B cell (primary cell): ENCODE data around the gene MUC21. TPM values are rescaled to one million over a fixed set of nuclear protein-coding genes. Genes with fewer than 3 reads are reported as not detected.

Experiments
- ATAC-seq: fragments of 200-7000 bp; cut with Tn5 transposase; one replicate; pipeline ENCODE4 v1.10.0; 2021; ENCODE audit warnings: low read depth, mild to moderate bottlenecking, moderate number of reproducible peaks, moderate library complexity
- CTCF ChIA-PET: fragments of 350-600 bp; sonication (Branson Sonifier 250); formaldehyde crosslinking; loops from one replicate; lab custom pipeline; 2021; ENCODE audit warnings: antibody characterized with exemption, inconsistent platforms; lab: Charles Lee
- POLR2A ChIA-PET: fragments of 350-600 bp; sonication (Branson Sonifier 250); formaldehyde crosslinking; loops from one replicate; lab custom pipeline; 2021; ENCODE audit warnings: antibody characterized with exemption; lab: Charles Lee
- DNase-seq: peaks from one replicate; pipeline ENCODE4 v3.0.0; 2013
- H2AFZ ChIP-seq: 2 replicates; pipeline ENCODE4 v1.6.1; 2012; ENCODE audit warnings: mild to moderate bottlenecking, low read depth, low read length; ENCODE audit not compliant: insufficient read depth, poor library complexity, severe bottlenecking
- H3K27ac ChIP-seq, 2 donors: 1 replicate in 1 of 2; 2 replicates in 1 of 2; pipeline ENCODE4 v1.5.1; 2012 to 2013; ENCODE audit warnings: low read length in 2 of 2, mild to moderate bottlenecking in 2 of 2, moderate library complexity in 1 of 2
- H3K27me3 ChIP-seq, 4 experiments: fragments of 200-600 bp in 1 of 4; sonication (generic) in 1 of 4; replicated peaks in 1 of 4; 1 replicate in 2 of 4; 2 replicates in 2 of 4; pipeline versions ENCODE4 v1.6.1 to v1.7.0; 2013 to 2016; ENCODE audit warnings: low read length in 3 of 4, mild to moderate bottlenecking in 2 of 4, mixed read lengths in 1 of 4, moderate library complexity in 1 of 4; ENCODE audit not compliant: insufficient read depth in 4 of 4, control insufficient read depth in 3 of 4; ENCODE audit errors: control extremely low read depth in 1 of 4
- H3K36me3 ChIP-seq, 2 experiments: replicated peaks in 1 of 2; 1 replicate in 1 of 2; 2 replicates in 1 of 2; pipeline versions ENCODE4 v1.6.1 to v1.7.1; 2013; ENCODE audit warnings: low read length in 1 of 2; ENCODE audit not compliant: insufficient read depth in 2 of 2, control insufficient read depth in 1 of 2; ENCODE audit errors: control extremely low read depth in 1 of 2, extremely low read depth in 1 of 2
- H3K4me1 ChIP-seq, 2 donors: fragments of 200-600 bp in 1 of 2; sonication (generic) in 1 of 2; 1 replicate in 1 of 2; 2 replicates in 1 of 2; pipeline versions ENCODE4 v1.5.1 to v1.6.1; 2013 to 2017; ENCODE audit warnings: low read length in 2 of 2; ENCODE audit not compliant: control insufficient read depth in 2 of 2, insufficient read depth in 2 of 2
- H3K4me2 ChIP-seq: replicated peaks from 2 replicates; pipeline ENCODE3; 2012; ENCODE audit warnings: mild to moderate bottlenecking, low read depth, low read length; ENCODE audit not compliant: poor library complexity, severe bottlenecking
- H3K4me3 ChIP-seq, 5 experiments: fragments of 200-600 bp in 1 of 5; sonication (generic) in 1 of 5; 1 replicate in 3 of 5; 2 replicates in 2 of 5; pipeline versions ENCODE4 v1.5.1 to v1.7.0; 2011 to 2016; ENCODE audit warnings: low read length in 4 of 5, mild to moderate bottlenecking in 4 of 5, low read depth in 2 of 5, control low read depth in 1 of 5, moderate library complexity in 1 of 5; ENCODE audit not compliant: insufficient read depth in 1 of 5; ENCODE audit errors: control extremely low read depth in 1 of 5, extremely low read depth in 1 of 5
- H3K79me2 ChIP-seq: fragments of 200-600 bp; sonication (generic); one replicate; pipeline ENCODE4 v1.6.0; 2016; ENCODE audit warnings: low read length; ENCODE audit not compliant: control insufficient read depth, insufficient read depth
- H3K9ac ChIP-seq: fragments of 200-600 bp; sonication (generic); 2 replicates; pipeline ENCODE4 v1.6.1; 2017; ENCODE audit warnings: mild to moderate bottlenecking, low read length, moderate library complexity
- H3K9me3 ChIP-seq, 3 donors: one replicate each; pipeline versions ENCODE4 v1.6.1 to v1.7.1; 2013; ENCODE audit warnings: low read length in 2 of 3; ENCODE audit not compliant: control insufficient read depth in 2 of 3, insufficient read depth in 1 of 3; ENCODE audit errors: control extremely low read depth in 1 of 3
- H4K20me1 ChIP-seq: 2 replicates; pipeline ENCODE4 v1.6.0; 2012; ENCODE audit warnings: mild to moderate bottlenecking, low read length; ENCODE audit not compliant: insufficient read depth, control insufficient read depth, poor library complexity, severe bottlenecking
- H3K27ac Mint-ChIP-seq: one replicate; pipeline ENCODE4 v1.8.0; 2021; ENCODE audit warnings: mixed read lengths
- H3K27me3 Mint-ChIP-seq: one replicate; pipeline ENCODE4 v1.8.0; 2021; ENCODE audit warnings: mixed read lengths
- H3K4me1 Mint-ChIP-seq: one replicate; pipeline ENCODE4 v1.8.0; 2021; ENCODE audit warnings: mixed read lengths
- H3K4me3 Mint-ChIP-seq: one replicate; pipeline ENCODE4 v1.8.0; 2021; ENCODE audit warnings: mixed read lengths
- H3K9me3 Mint-ChIP-seq: one replicate; pipeline ENCODE4 v1.8.0; 2022; ENCODE audit warnings: mixed read lengths; ENCODE audit not compliant: insufficient read depth
- EZH2 ChIP-seq: IDR thresholded peaks from 2 replicates; pipeline ENCODE4 v1.6.1; 2012; ENCODE audit warnings: borderline replicate concordance, low read depth, mild to moderate bottlenecking, moderate library complexity, low read length; ENCODE audit not compliant: insufficient read depth, poor library complexity, severe bottlenecking
- WGBS: methylation state at CpG from one replicate; pipeline ENCODE4 v1.1.5; 2013; ENCODE audit warnings: missing lambda C conversion rate; ENCODE audit not compliant: insufficient coverage; 5-methylcytosine and 5-hydroxymethylcytosine counted together
- intact Hi-C: fragments of 100-400 bp; cut with micrococcal nuclease; formaldehyde crosslinking; loops from one replicate; pipeline ENCODE4 v1.10.0; 2022
- polyA plus RNA-seq: library from polyadenylated mRNA; depleted of rRNA; stranded (reverse); fragments of >200 nt; gene quantifications from 2 replicates; pipeline ENCODE4 v1.2.3, GENCODE V29; 2012
- total RNA-seq, 2 donors: library from RNA; stranded (reverse); fragments of 120-200 nt in 1 of 2; gene quantifications; 1 replicate in 1 of 2; 2 replicates in 1 of 2; pipeline versions ENCODE4 v1.2.3 to v1.2.4, GENCODE V29; 2013 to 2022
- TF ChIP-seq, protein P1 (sequence below): fragments of 200-600 bp; IDR thresholded peaks from one replicate; pipeline ENCODE4 v1.8.0; 2022; ENCODE audit warnings: antibody characterized with exemption, mild to moderate bottlenecking

Gene MUC21
- total and polyA plus RNA-seq, 2 donors (not counting 1 experiment from before 2014, with no cell fraction given) = not detected

DNA sequence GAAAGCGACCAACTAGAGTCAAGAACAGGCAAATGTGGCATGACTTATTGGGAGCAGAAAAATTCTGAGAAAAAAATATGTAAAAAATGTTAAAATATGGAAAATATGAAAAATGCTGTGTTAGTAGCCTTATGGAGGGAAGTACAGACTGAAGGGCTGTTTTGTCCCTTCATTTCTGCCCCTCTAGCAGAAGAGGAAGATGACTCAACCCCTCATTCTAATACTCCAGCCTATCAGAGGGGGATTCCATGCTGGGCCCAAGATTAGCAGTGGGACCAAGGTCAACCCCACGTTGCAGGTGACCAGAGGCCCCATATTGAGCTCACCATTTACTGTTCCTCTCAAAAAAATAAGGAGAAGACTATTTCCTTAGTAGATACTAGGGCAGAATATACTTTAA, 8.4 kb downstream of the MUC21 start:
- H3K79me2 ChIP-seq = no peaks in the 10 kb centered on the region
- no peak overlapping the region for H3K4me3 ChIP-seq
- ChIA-PET POLR2A (interaction anchor here (0.6 kb wide), 1 partner anchor 54 kb away, joined by 5 read pairs; no protein-coding TSS in a partner anchor), CTCF (no interaction called here)
- no peak overlapping the region for H3K4me2 ChIP-seq
- no peaks in the 10 kb centered on the region for H3K27me3 ChIP-seq
- H3K27ac Mint-ChIP-seq = no peak overlapping the region
- no peaks in the 10 kb centered on the region for H4K20me1 ChIP-seq
- DNase-seq = no peak
- 90% methylated on average over 2 of the region's 2 CpGs for WGBS
- H3K36me3 ChIP-seq = no peaks in the 10 kb centered on the region
- no peaks in the 10 kb centered on the region for H3K9me3 Mint-ChIP-seq
- H3K4me3 Mint-ChIP-seq = no peak overlapping the region
- no peak for ATAC-seq
- intact Hi-C loops = no loop called here
- H3K9me3 ChIP-seq = peaks cover 0 to 5% (median 0%) of the 10 kb centered on the region in 3 donors
- no peak overlapping the region for H2AFZ ChIP-seq
- H3K4me1 Mint-ChIP-seq = peaks cover 7% of the 10 kb centered on the region
- peaks cover 8% of the 10 kb centered on the region for H3K27me3 Mint-ChIP-seq
- H3K27ac ChIP-seq = no peak overlapping the region
- no peaks in the 10 kb centered on the region for H3K4me1 ChIP-seq
- no peak for TF ChIP-seq EZH2
- TF ChIP-seq, protein P1, sequence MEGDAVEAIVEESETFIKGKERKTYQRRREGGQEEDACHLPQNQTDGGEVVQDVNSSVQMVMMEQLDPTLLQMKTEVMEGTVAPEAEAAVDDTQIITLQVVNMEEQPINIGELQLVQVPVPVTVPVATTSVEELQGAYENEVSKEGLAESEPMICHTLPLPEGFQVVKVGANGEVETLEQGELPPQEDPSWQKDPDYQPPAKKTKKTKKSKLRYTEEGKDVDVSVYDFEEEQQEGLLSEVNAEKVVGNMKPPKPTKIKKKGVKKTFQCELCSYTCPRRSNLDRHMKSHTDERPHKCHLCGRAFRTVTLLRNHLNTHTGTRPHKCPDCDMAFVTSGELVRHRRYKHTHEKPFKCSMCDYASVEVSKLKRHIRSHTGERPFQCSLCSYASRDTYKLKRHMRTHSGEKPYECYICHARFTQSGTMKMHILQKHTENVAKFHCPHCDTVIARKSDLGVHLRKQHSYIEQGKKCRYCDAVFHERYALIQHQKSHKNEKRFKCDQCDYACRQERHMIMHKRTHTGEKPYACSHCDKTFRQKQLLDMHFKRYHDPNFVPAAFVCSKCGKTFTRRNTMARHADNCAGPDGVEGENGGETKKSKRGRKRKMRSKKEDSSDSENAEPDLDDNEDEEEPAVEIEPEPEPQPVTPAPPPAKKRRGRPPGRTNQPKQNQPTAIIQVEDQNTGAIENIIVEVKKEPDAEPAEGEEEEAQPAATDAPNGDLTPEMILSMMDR = no peak
- no peak overlapping the region for H3K9ac ChIP-seq

DNA sequence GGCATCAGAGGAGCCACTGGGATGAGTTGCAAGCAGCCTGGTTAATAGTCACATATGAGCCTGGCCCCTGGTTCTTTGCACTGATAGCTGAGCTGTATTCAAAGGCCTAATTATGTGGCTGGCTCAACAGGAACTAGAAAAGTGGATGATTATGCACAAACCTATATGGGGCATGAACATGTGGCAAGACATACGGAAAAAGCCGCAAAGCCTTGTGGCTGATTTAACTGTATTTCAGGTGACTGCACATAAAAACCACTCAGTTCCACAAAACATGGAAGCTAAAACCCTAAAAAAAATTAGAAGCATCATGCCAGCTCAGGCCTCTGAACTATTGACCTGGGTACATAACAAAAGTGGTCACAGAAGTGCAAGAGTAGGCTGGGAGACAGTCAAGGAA, 13.8 kb downstream of the MUC21 start:
- Histone ChIP-seq H3K4me2 (no peak overlapping the region), H3K79me2 (no peaks in the 10 kb centered on the region), H4K20me1 (no peaks in the 10 kb centered on the region), H3K9me3 (peaks cover 0 to 2% (median 0%) of the 10 kb centered on the region in 3 donors), H3K27me3 (peaks cover 0 to 3% (median 0%) of the 10 kb centered on the region in 4 experiments), H3K27ac (no peak overlapping the region), H3K4me3 (no peak overlapping the region), H2AFZ (no peak overlapping the region), H3K4me1 (no peaks in the 10 kb centered on the region), H3K9ac (no peak overlapping the region), H3K36me3 (no peaks in the 10 kb centered on the region)
- H3K27ac Mint-ChIP-seq = no peak overlapping the region
- H3K4me1 Mint-ChIP-seq = no peaks in the 10 kb centered on the region
- no peak overlapping the region for H3K4me3 Mint-ChIP-seq
- POLR2A ChIA-PET = interaction anchor here (0.7 kb wide), 1 partner anchor 44 kb away, joined by 4 read pairs; no protein-coding TSS in a partner anchor
- peaks cover 7% of the 10 kb centered on the region for H3K27me3 Mint-ChIP-seq
- no peaks in the 10 kb centered on the region for H3K9me3 Mint-ChIP-seq
- CTCF ChIA-PET = interaction anchor here (0.7 kb wide), 1 partner anchor 92 kb away, joined by 3 read pairs; no protein-coding TSS in a partner anchor
- TF ChIP-seq, protein P1 = no peak
- TF ChIP-seq EZH2 = no peak
- no peak for ATAC-seq
- DNase-seq = no peak
- WGBS = 100% methylated on average over 2 of the region's 2 CpGs
- intact Hi-C loops = no loop called here
